ENCODE data around the gene DCLK1. TPM values are rescaled to one million over a fixed set of nuclear protein-coding genes. Genes with fewer than 3 reads are reported as not detected.

DCLK1 gene
- not detected for total RNA-seq
- 0 reads per million in 2 donors for total RNA-seq

- H3K4me1 Mint-ChIP-seq, result peaks cover 3% of the 10 kb centered on the region
- H3K27ac Mint-ChIP-seq, result no peak within 1 kb of the TSS
- no peaks in the 10 kb centered on the region for H3K36me3 Mint-ChIP-seq (ENCODE audit: low read depth)
- no peaks in the 10 kb centered on the region for H3K9me3 ChIP-seq (ENCODE audit: control insufficient read depth, low read length, poor library complexity, severe bottlenecking)
- ATAC-seq (no peak), DNase-seq (no peak)
- H3K27me3 Mint-ChIP-seq, result peaks cover 44% of the 10 kb centered on the region
- no peak within 1 kb of the TSS for H3K4me3 Mint-ChIP-seq
Measured at GRCh38 chr13:36131222-36131930, at the start of gene DCLK1. TSS of gene DCLK1 (minus strand) at chr13:36131382.

GRCh38 chr13:36175621-36176020, 44.4 kb upstream of the DCLK1 start:
- no peaks in the 10 kb centered on the region for H3K4me1 Mint-ChIP-seq
- no peak overlapping the region for H3K27ac Mint-ChIP-seq
- no peak overlapping the region for H3K4me3 Mint-ChIP-seq
- H3K36me3 Mint-ChIP-seq (ENCODE audit: low read depth), result no peaks in the 10 kb centered on the region
- H3K27me3 Mint-ChIP-seq, result peaks cover 3% of the 10 kb centered on the region
- DNase-seq, result no peak
- ATAC-seq, result no peak
- H3K9me3 ChIP-seq (ENCODE audit: control insufficient read depth, low read length, poor library complexity, severe bottlenecking), result no peaks in the 10 kb centered on the region

GRCh38 chr13:36174923-36175322, 43.7 kb upstream of the DCLK1 start:
- Mint-ChIP-seq H3K4me3 (no peak overlapping the region), H3K4me1 (no peaks in the 10 kb centered on the region), H3K36me3 (ENCODE audit: low read depth) (no peaks in the 10 kb centered on the region), H3K27me3 (peaks cover 10% of the 10 kb centered on the region), H3K27ac (no peak overlapping the region)
- no peak for DNase-seq
- no peak for ATAC-seq
- H3K9me3 ChIP-seq (ENCODE audit: control insufficient read depth, low read length, poor library complexity, severe bottlenecking), result no peaks in the 10 kb centered on the region

GRCh38 chr13:36173571-36174322, 42.6 kb upstream of the DCLK1 start:
- H3K4me1 Mint-ChIP-seq, result no peaks in the 10 kb centered on the region
- H3K4me3 Mint-ChIP-seq, result no peak overlapping the region
- ATAC-seq, result no peak
- no peak overlapping the region for H3K27ac Mint-ChIP-seq
- H3K27me3 Mint-ChIP-seq, result peaks cover 13% of the 10 kb centered on the region
- no peaks in the 10 kb centered on the region for H3K36me3 Mint-ChIP-seq (ENCODE audit: low read depth)
- no peak for DNase-seq
- no peaks in the 10 kb centered on the region for H3K9me3 ChIP-seq (ENCODE audit: control insufficient read depth, low read length, poor library complexity, severe bottlenecking)

- no peaks in the 10 kb centered on the region for H3K4me1 Mint-ChIP-seq
- no peak overlapping the region for H3K4me3 Mint-ChIP-seq
Measured at GRCh38 chr13:36166046-36166445, 34.9 kb upstream of the DCLK1 start.

GRCh38 chr13:36163809-36164308, 32.7 kb upstream of the DCLK1 start:
- H3K36me3 Mint-ChIP-seq (ENCODE audit: low read depth), result no peaks in the 10 kb centered on the region
- ATAC-seq (no peak), DNase-seq (no peak)
- H3K9me3 ChIP-seq (ENCODE audit: control insufficient read depth, low read length, poor library complexity, severe bottlenecking), result no peaks in the 10 kb centered on the region
- no peak overlapping the region for H3K27ac Mint-ChIP-seq
- no peaks in the 10 kb centered on the region for H3K27me3 Mint-ChIP-seq
- no peak overlapping the region for H3K4me3 Mint-ChIP-seq
- H3K4me1 Mint-ChIP-seq, result no peaks in the 10 kb centered on the region

More at GRCh38 chr13:36166046-36166445, 34.9 kb upstream of the DCLK1 start:
- ATAC-seq, result no peak
- Mint-ChIP-seq H3K27ac (no peak overlapping the region), H3K27me3 (peaks cover 13% of the 10 kb centered on the region), H3K36me3 (ENCODE audit: low read depth) (no peaks in the 10 kb centered on the region)
- H3K9me3 ChIP-seq (ENCODE audit: control insufficient read depth, low read length, poor library complexity, severe bottlenecking), result no peaks in the 10 kb centered on the region
- no peak for DNase-seq

GRCh38 chr13:36163286-36163685, 32.1 kb upstream of the DCLK1 start:
- H3K9me3 ChIP-seq (ENCODE audit: control insufficient read depth, low read length, poor library complexity, severe bottlenecking), result no peaks in the 10 kb centered on the region
- Mint-ChIP-seq H3K27ac (no peak overlapping the region), H3K4me3 (no peak overlapping the region), H3K36me3 (ENCODE audit: low read depth) (no peaks in the 10 kb centered on the region), H3K27me3 (no peaks in the 10 kb centered on the region), H3K4me1 (no peaks in the 10 kb centered on the region)
- no peak for DNase-seq
- ATAC-seq, result no peak

GRCh38 chr13:36160297-36160696, 29.1 kb upstream of the DCLK1 start:
- Mint-ChIP-seq H3K4me1 (no peaks in the 10 kb centered on the region), H3K4me3 (no peak overlapping the region), H3K36me3 (ENCODE audit: low read depth) (no peaks in the 10 kb centered on the region), H3K27me3 (peaks cover under 1% of the 10 kb centered on the region), H3K27ac (no peak overlapping the region)
- no peaks in the 10 kb centered on the region for H3K9me3 ChIP-seq (ENCODE audit: control insufficient read depth, low read length, poor library complexity, severe bottlenecking)
- DNase-seq (no peak), ATAC-seq (no peak)

GRCh38 chr13:36158611-36159010, 27.4 kb upstream of the DCLK1 start:
- H3K27ac Mint-ChIP-seq, result no peak overlapping the region
- no peak for ATAC-seq
- no peaks in the 10 kb centered on the region for H3K9me3 ChIP-seq (ENCODE audit: control insufficient read depth, low read length, poor library complexity, severe bottlenecking)
- peaks cover 6% of the 10 kb centered on the region for H3K27me3 Mint-ChIP-seq
- no peak for DNase-seq
- H3K36me3 Mint-ChIP-seq (ENCODE audit: low read depth), result no peaks in the 10 kb centered on the region
- no peaks in the 10 kb centered on the region for H3K4me1 Mint-ChIP-seq
- no peak overlapping the region for H3K4me3 Mint-ChIP-seq

GRCh38 chr13:36157480-36157879, 26.3 kb upstream of the DCLK1 start:
- Mint-ChIP-seq H3K27ac (no peak overlapping the region), H3K36me3 (ENCODE audit: low read depth) (no peaks in the 10 kb centered on the region), H3K27me3 (peaks cover 11% of the 10 kb centered on the region), H3K4me3 (no peak overlapping the region), H3K4me1 (no peaks in the 10 kb centered on the region)
- ATAC-seq, result no peak
- no peak for DNase-seq
- no peaks in the 10 kb centered on the region for H3K9me3 ChIP-seq (ENCODE audit: control insufficient read depth, low read length, poor library complexity, severe bottlenecking)

GRCh38 chr13:36154567-36155291, 23.5 kb upstream of the DCLK1 start:
- H3K27me3 Mint-ChIP-seq, result peaks cover 11% of the 10 kb centered on the region
- ATAC-seq (no peak), DNase-seq (no peak)
- H3K27ac Mint-ChIP-seq, result no peak overlapping the region
- no peaks in the 10 kb centered on the region for H3K9me3 ChIP-seq (ENCODE audit: control insufficient read depth, low read length, poor library complexity, severe bottlenecking)
- no peaks in the 10 kb centered on the region for H3K4me1 Mint-ChIP-seq
- H3K4me3 Mint-ChIP-seq, result no peak overlapping the region
- H3K36me3 Mint-ChIP-seq (ENCODE audit: low read depth), result no peaks in the 10 kb centered on the region

GRCh38 chr13:36151591-36151990, 20.4 kb upstream of the DCLK1 start:
- Mint-ChIP-seq H3K4me1 (no peaks in the 10 kb centered on the region), H3K27ac (no peak overlapping the region), H3K27me3 (peaks cover 11% of the 10 kb centered on the region), H3K36me3 (ENCODE audit: low read depth) (no peaks in the 10 kb centered on the region), H3K4me3 (no peak overlapping the region)
- ATAC-seq, result no peak
- no peaks in the 10 kb centered on the region for H3K9me3 ChIP-seq (ENCODE audit: control insufficient read depth, low read length, poor library complexity, severe bottlenecking)
- DNase-seq, result no peak

- DNase-seq (no peak), ATAC-seq (no peak)
- Mint-ChIP-seq H3K27ac (no peak overlapping the region), H3K4me3 (no peak overlapping the region), H3K27me3 (peaks cover 3% of the 10 kb centered on the region), H3K36me3 (ENCODE audit: low read depth) (no peaks in the 10 kb centered on the region), H3K4me1 (no peaks in the 10 kb centered on the region)
- H3K9me3 ChIP-seq (ENCODE audit: control insufficient read depth, low read length, poor library complexity, severe bottlenecking), result no peaks in the 10 kb centered on the region
Measured at GRCh38 chr13:36148446-36148845, 17.3 kb upstream of the DCLK1 start.

Measured in T-helper 17 cell (primary cell).